Urothelium cell line (cell line): ENCODE data around the gene ACTC1.
A peak's percentile ranks its signal among the peaks of the same experiment; 100 is the strongest.

Experiments
- DNase-seq: peaks from one replicate; pipeline ENCODE4 v3.0.0; 2011; ENCODE audit warnings: low spot score, mixed read lengths
- FAIRE-seq: peaks from 2 replicates; lab custom pipeline; 2011; peaks lifted over from hg19 to GRCh38; lab: Jason Lieb, UNC

Gene ACTC1

GRCh38 chr15:34802371-34802770 is 7.0 kb upstream of the ACTC1 start:
- DNase-seq, result no peak
- no peak for FAIRE-seq

DNA sequence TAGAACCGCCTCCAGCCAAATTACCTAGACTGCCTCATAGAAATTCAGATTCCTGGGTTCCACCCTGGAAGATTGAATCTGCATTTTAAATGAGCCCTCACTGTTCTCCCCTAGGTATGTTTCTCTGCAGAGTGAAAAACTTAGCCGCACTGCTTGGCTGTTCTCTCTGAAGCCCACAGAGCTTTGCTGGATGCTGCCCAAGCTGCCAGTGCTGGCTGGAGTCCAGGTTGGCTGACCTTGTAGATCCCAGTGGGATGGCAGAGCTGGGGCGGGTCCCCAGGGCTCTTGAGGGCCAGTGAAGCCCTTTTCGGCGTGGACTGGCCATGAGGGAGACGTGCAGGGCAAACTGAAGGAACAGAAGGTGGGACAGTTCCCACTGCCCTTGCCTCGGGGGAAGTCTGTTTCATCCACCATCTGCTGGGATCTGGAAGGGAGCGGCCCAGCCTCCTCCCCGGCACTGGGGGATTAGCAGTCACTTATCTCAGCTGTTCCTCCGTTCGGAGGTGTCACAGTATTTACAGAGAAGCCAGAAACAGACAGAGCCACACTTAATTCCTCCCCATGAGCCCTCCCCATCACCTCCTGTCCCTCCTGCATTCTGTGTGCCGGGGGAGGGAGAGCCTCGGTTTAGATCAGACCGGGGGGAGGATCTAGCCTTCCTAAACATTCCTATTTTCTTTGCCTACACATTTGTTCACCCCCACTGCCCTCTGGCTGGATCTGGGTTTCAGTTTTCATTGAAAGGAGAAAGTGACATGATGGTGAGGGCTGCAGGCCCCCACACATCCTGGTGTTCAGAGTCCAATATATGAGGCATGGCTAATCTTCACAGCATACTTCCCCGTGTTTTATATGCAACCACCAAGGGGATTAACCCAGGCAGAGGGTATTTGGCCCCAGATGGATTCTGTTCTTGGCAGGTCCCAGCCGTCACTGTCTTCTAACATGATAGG is 4.1 kb upstream of the ACTC1 start:
- DNase-seq (peak; percentile 27), FAIRE-seq (no peak)

DNA sequence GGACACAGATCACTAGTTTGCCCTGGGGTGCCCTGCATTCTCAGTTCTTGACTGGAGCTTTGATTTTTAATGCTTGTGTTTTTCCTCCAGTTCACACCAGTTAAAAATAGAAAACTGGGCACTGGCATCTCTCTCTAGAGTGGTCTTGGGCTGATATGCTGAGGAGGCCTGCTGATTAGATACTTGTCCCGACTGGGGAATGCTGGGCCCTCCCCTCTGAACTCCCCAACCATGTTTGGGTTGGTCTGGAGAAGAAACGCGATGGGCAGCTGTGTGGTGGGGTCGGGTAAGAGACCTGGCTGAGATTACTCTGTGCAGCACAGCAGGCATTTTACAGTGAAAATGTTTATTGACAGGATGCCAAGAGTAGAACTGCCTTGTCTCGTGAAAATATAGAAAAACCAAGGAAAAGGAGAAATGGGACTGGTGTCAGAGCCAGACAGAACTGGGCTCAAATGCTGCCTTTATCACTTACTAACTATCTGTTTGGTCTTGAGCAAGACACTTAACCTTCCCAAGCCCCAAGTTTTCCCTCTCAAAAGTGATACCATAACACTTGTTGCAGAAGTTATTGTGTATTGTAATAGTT is 1.6 kb upstream of the ACTC1 start:
- DNase-seq, result no peak
- FAIRE-seq, result no peak

GRCh38 chr15:34794590-34795206 is 651 bp downstream of the ACTC1 start:
- DNase-seq, result no peak
- no peak for FAIRE-seq

- DNase-seq (no peak), FAIRE-seq (no peak)
Measured at GRCh38 chr15:34793901-34794300, 1.4 kb downstream of the ACTC1 start.

GRCh38 chr15:34793071-34793470 is 2.3 kb downstream of the ACTC1 start:
- no peak for FAIRE-seq
- DNase-seq, result no peak

- FAIRE-seq (no peak), DNase-seq (no peak)
Measured at GRCh38 chr15:34791701-34792100, 3.6 kb downstream of the ACTC1 start.

- DNase-seq (no peak), FAIRE-seq (no peak)
Measured at GRCh38 chr15:34790121-34790520, 5.2 kb downstream of the ACTC1 start.

- FAIRE-seq (no peak), DNase-seq (no peak)
Measured at GRCh38 chr15:34789326-34789725, 6.0 kb downstream of the ACTC1 start.

- DNase-seq, result no peak
- no peak for FAIRE-seq
Measured at GRCh38 chr15:34786206-34786605, 9.1 kb downstream of the ACTC1 start.

DNA sequence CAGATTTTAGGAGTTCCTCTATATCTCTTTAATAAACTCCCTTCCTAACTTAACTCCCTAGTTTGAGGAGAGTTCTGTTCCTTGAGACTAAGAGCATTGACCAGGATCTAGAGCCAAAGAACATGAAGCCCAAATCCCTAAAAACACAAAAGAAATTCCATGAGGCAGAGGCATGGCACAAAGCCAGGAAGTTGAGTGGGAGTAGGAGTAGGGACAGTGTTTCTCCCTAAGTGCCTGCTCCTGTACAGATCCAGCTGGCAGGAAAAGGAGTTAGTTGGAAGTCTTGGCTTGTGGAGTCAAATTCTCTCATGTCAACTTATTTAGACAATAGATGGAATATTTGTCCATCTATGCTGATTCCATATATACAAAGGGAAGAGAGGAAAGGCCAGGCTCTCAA is 11.4 kb downstream of the ACTC1 start:
- DNase-seq (no peak), FAIRE-seq (no peak)

- no peak for FAIRE-seq
- no peak for DNase-seq
Measured at GRCh38 chr15:34783431-34783830, 11.9 kb downstream of the ACTC1 start.

DNA sequence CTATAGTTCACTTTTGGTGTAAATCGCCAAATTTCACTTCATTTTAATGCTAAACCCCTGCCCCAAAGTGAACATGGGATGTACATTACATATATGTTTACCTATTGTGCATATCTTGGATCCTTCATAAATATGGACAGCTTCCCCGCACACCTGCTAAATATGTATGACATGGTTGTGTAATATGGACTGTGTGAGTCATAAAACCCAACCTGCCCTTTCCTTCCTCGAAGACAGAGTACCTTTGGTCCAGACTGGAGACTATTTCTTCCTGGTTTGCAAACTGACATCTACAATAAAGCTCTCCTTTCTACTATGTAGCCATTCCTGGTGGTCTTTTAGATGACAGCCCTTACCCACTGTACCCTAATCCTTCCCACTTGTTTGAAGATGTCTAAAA is 12.4 kb downstream of the ACTC1 start:
- FAIRE-seq, result no peak
- no peak for DNase-seq

DNA sequence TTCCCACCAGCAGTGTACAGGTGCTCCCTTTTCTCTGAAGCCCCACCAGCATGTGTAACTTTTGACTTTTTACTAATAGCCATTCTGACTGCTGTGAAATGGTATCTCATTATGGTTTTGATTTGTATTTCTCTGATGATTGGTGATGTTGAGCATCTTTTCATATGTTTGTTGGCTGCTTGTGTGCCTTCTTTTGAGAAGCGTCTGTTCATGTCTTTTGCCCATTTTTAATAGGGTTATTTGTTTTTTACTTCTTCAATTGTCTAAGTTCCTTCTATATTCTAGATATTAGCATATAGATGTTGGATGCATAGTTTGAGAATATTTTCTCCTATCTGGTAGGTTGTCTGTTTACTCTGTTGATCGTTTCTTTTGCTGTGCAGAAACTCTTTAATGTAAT is 14.6 kb downstream of the ACTC1 start:
- DNase-seq (no peak), FAIRE-seq (no peak)

- FAIRE-seq, result no peak
- DNase-seq, result no peak
Measured at GRCh38 chr15:34776606-34777105, 18.7 kb downstream of the ACTC1 start.

GRCh38 chr15:34773917-34774316 is 21.4 kb downstream of the ACTC1 start:
- DNase-seq (no peak), FAIRE-seq (no peak)

DNA sequence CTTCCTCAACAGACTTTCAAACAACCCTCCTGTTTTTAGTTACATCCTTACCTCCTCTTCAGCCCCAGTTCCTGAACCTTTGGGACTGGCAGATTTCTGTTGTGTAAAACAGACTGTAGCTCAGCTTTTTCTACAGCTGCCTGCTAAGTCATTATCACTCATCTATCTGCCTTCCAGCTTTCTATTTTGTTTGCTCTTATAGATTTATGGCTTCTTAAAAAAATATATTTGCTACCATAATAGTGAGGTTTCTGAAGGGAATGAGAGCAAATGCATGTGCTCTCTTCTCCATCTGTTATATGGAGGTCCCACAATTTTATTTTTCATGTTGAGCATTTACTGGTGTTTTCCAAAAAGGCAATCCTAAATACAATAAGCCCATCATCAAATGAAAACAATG is 22.3 kb downstream of the ACTC1 start:
- DNase-seq (no peak), FAIRE-seq (no peak)

DNA sequence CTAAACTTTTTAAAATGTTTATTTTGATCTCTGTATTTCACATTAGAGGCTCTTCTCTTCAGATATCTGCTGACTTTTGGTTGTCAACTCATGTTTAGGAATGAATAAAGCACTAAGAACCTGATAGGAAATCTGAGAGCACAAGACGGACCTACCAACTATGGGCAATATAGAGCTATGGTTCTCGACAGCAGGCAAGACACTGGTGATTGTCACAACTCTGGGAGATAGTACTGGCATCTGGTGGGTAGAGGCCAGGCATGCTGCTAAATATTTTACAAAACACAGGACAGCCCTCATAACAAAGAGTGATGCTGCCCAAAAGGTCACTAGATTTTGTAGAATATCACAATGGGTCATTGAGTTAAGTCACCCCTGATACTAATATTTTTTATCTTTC is 23.0 kb downstream of the ACTC1 start:
- FAIRE-seq, result no peak
- DNase-seq, result no peak

DNA sequence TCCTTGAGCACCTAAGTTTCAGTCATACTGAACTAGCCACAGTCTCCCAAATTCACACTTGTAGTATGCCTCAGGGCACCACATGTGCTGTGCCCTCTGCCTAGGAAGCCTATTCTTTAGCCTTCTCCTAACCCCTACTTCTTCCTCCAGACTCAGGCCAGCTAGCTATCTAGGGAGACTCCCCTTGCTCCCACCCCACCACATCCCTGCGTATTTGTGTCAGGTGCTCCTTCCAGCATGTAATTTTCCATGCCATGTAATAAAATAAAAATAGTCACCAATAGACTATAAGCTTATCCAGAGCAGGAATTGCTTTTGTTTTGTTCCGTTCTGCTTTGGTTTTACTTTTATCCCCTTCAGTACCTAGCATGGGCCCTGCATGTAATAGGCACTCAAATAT is 25.6 kb downstream of the ACTC1 start:
- FAIRE-seq (no peak), DNase-seq (no peak)

- no peak for DNase-seq
- no peak for FAIRE-seq
Measured at GRCh38 chr15:34768530-34768929, 26.8 kb downstream of the ACTC1 start.

DNA sequence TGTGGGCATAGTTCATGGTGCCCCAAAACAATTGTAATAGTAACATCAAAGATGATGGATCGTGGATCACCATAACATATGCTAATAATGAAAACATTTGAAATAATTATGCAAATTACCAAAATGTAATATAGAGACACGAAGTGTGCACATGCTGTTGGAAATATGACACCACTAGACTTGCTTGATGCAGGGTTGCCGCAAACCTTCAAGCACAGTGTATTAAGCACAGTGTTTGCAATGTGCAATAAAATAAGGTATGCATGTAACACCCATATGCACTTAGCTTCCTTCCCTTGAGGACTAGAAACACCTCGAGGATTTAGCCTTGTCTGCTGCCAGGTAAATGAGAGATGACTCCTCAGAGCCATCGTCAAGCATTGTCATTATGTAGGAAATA is 29.6 kb downstream of the ACTC1 start:
- no peak for FAIRE-seq

GRCh38 chr15:34760909-34761308 is 34.4 kb downstream of the ACTC1 start:
- no peak for DNase-seq
- FAIRE-seq, result no peak

More for the DNA sequence above, 29.6 kb downstream of the ACTC1 start:
- no peak for DNase-seq
